Hepatocyte (in vitro differentiated cells): ENCODE results near the gene FOXO3. TPM values are rescaled to one million over a fixed set of nuclear protein-coding genes. Genes with fewer than 3 reads are reported as not detected.
A peak's percentile ranks its signal among the peaks of the same experiment; 100 is the strongest.

ENCODE experiments used
- DNase-seq: peaks from one replicate; pipeline ENCODE4 v3.0.0-alpha.2; 2016; ENCODE audit warnings: low spot score
- H2AFZ ChIP-seq: fragments of 200-600 bp; sonication (generic); 2 replicates; pipeline ENCODE4 v1.6.0; 2016; ENCODE audit warnings: antibody characterized with exemption, mild to moderate bottlenecking
- H3K27ac ChIP-seq: fragments of 200-600 bp; sonication (generic); 2 replicates; pipeline ENCODE4 v1.5.1; 2016; ENCODE audit warnings: mild to moderate bottlenecking
- H3K27me3 ChIP-seq: fragments of 200-600 bp; sonication (generic); 2 replicates; pipeline ENCODE4 v1.6.1; 2016
- H3K36me3 ChIP-seq: fragments of 200-600 bp; sonication (generic); replicated peaks from 2 replicates; pipeline ENCODE4 v1.5.1; 2016; ENCODE audit warnings: low read depth; ENCODE audit not compliant: insufficient read depth
- H3K4me1 ChIP-seq: fragments of 200-600 bp; sonication (generic); 2 replicates; pipeline ENCODE4 v1.5.1; 2016; ENCODE audit warnings: mild to moderate bottlenecking, moderate library complexity; ENCODE audit not compliant: insufficient read depth
- H3K4me2 ChIP-seq: fragments of 200-600 bp; sonication (generic); 2 replicates; pipeline ENCODE4 v1.6.0; 2016
- H3K4me3 ChIP-seq: fragments of 200-600 bp; sonication (generic); 2 replicates; pipeline ENCODE4 v1.5.1; 2016; ENCODE audit warnings: mild to moderate bottlenecking
- H3K79me2 ChIP-seq: fragments of 200-600 bp; sonication (generic); 2 replicates; pipeline ENCODE4 v1.6.0; 2017; ENCODE audit warnings: mild to moderate bottlenecking
- H3K9me2 ChIP-seq: fragments of 200-600 bp; sonication (generic); replicated peaks from 2 replicates; pipeline ENCODE4 v1.6.0; 2017; ENCODE audit warnings: mild to moderate bottlenecking; ENCODE audit not compliant: insufficient read depth
- H3K9me3 ChIP-seq: fragments of 200-600 bp; sonication (generic); 2 replicates; pipeline ENCODE4 v1.5.1; 2016; ENCODE audit warnings: low read depth, mild to moderate bottlenecking
- H4K20me1 ChIP-seq: fragments of 200-600 bp; sonication (generic); 2 replicates; pipeline ENCODE4 v1.6.0; 2016; ENCODE audit warnings: mild to moderate bottlenecking; ENCODE audit not compliant: insufficient read depth, poor library complexity, severe bottlenecking
- CTCF ChIP-seq: fragments of 200-600 bp; sonication (generic); IDR thresholded peaks from 2 replicates; pipeline ENCODE4 v1.5.1; 2016; ENCODE audit warnings: antibody characterized with exemption, mild to moderate bottlenecking; ENCODE audit not compliant: poor library complexity
- EZH2 ChIP-seq: fragments of 200-600 bp; sonication (generic); IDR thresholded peaks from 2 replicates; pipeline ENCODE4 v1.6.1; 2016; ENCODE audit warnings: antibody characterized with exemption, mild to moderate bottlenecking, borderline replicate concordance
- EZH2phosphoT487 ChIP-seq: fragments of 200-600 bp; sonication (generic); IDR thresholded peaks from one replicate; pipeline ENCODE4 v1.6.1; 2018; ENCODE audit warnings: antibody characterized with exemption, mild to moderate bottlenecking, low read depth, moderate library complexity; ENCODE audit not compliant: unreplicated experiment, severe bottlenecking
- WGBS: methylation state at CpG from one replicate; pipeline ENCODE4 v1.1.6; 2016; ENCODE audit warnings: low lambda C conversion rate; ENCODE audit errors: missing lambda C conversion rate; 5-methylcytosine and 5-hydroxymethylcytosine counted together
- polyA plus RNA-seq: library from polyadenylated mRNA; unstranded; fragments of >200 nt; fragmentation: Nextera tagmentation; extraction: Ambion mirVana; gene quantifications from 2 replicates; pipeline ENCODE4 v1.2.1, GENCODE V29; 2016
- total RNA-seq: library from RNA; depleted of rRNA; stranded (reverse); fragments of >200 nt; gene quantifications from 2 replicates; pipeline ENCODE4 v1.2.3, GENCODE V29; 2014

Gene FOXO3
- total and polyA plus RNA-seq, 2 experiments from 2014 or later: 44.6 to 54.9 TPM

GRCh38 chr6:108604156-108604555, 43.4 kb downstream of the FOXO3 start:
- no peaks in the 10 kb centered on the region for H3K27me3 ChIP-seq
- H2AFZ ChIP-seq: no peak overlapping the region
- H3K79me2 ChIP-seq: peaks cover 99% of the 10 kb centered on the region
- peaks cover 43% of the 10 kb centered on the region for H4K20me1 ChIP-seq
- H3K27ac ChIP-seq: no peak overlapping the region
- H3K9me3 ChIP-seq: no peaks in the 10 kb centered on the region
- no peak overlapping the region for H3K4me3 ChIP-seq
- no peaks in the 10 kb centered on the region for H3K36me3 ChIP-seq
- 93% methylated on average over 5 of the region's 5 CpGs for WGBS
- DNase-seq: no peak
- TF ChIP-seq EZH2 (no peak), CTCF (no peak), EZH2phosphoT487 (no peak)
- no peaks in the 10 kb centered on the region for H3K9me2 ChIP-seq
- no peak overlapping the region for H3K4me2 ChIP-seq
- H3K4me1 ChIP-seq: peaks cover 38% of the 10 kb centered on the region

GRCh38 chr6:108606250-108606690, 45.6 kb downstream of the FOXO3 start:
- H3K27me3 ChIP-seq: no peaks in the 10 kb centered on the region
- TF ChIP-seq EZH2phosphoT487 (no peak), EZH2 (no peak), CTCF (no peak)
- peaks cover 100% of the 10 kb centered on the region for H3K79me2 ChIP-seq
- H4K20me1 ChIP-seq: peaks cover 61% of the 10 kb centered on the region
- H3K9me2 ChIP-seq: no peaks in the 10 kb centered on the region
- peak overlapping the region; percentile 6 for H3K4me2 ChIP-seq
- H3K9me3 ChIP-seq: no peaks in the 10 kb centered on the region
- WGBS: 58% methylated on average over 3 of the region's 3 CpGs
- H3K4me3 ChIP-seq: no peak overlapping the region
- H3K4me1 ChIP-seq: peaks cover 46% of the 10 kb centered on the region
- H2AFZ ChIP-seq: no peak overlapping the region
- H3K27ac ChIP-seq: no peak overlapping the region
- no peaks in the 10 kb centered on the region for H3K36me3 ChIP-seq
- no peak for DNase-seq

- Histone ChIP-seq H3K27me3 (no peaks in the 10 kb centered on the region), H4K20me1 (peaks cover 63% of the 10 kb centered on the region), H3K36me3 (no peaks in the 10 kb centered on the region), H3K9me3 (peaks cover 6% of the 10 kb centered on the region), H3K4me2 (peak overlapping the region; percentile 54), H3K4me3 (no peak overlapping the region), H2AFZ (no peak overlapping the region), H3K79me2 (peaks cover 100% of the 10 kb centered on the region), H3K4me1 (peaks cover 46% of the 10 kb centered on the region), H3K27ac (peak overlapping the region; percentile 65), H3K9me2 (no peaks in the 10 kb centered on the region)
- 70% methylated on average over 7 of the region's 7 CpGs for WGBS
- DNase-seq: no peak
- TF ChIP-seq CTCF: no peak
- no peak for TF ChIP-seq EZH2
- no peak for TF ChIP-seq EZH2phosphoT487
Observed at GRCh38 chr6:108608453-108609275, 47.9 kb downstream of the FOXO3 start.
